Mucosa of descending colon (tissue), 3 donors: ENCODE measurements around the gene RGSL1. TPM values are rescaled to one million over a fixed set of nuclear protein-coding genes. Genes with fewer than 3 reads are reported as not detected.

Experiments
- ATAC-seq: fragments of 200-7000 bp; cut with Tn5 transposase; one replicate; pipeline ENCODE4 v1.9.1; 2020; ENCODE audit warnings: mild to moderate bottlenecking, moderate library complexity
- DNase-seq, 3 donors: peaks; one replicate each; pipeline ENCODE4 v3.0.0-alpha.2; 2020
- H3K36me3 ChIP-seq: fragments of 200-600 bp; one replicate; pipeline ENCODE4 v1.8.0; 2021; ENCODE audit warnings: low read depth, mild to moderate bottlenecking
- H3K4me1 ChIP-seq: fragments of 200-600 bp; one replicate; pipeline ENCODE4 v1.8.0; 2021; ENCODE audit warnings: low read depth, mild to moderate bottlenecking
- H3K4me3 ChIP-seq: fragments of 200-600 bp; one replicate; pipeline ENCODE4 v1.8.0; 2021; ENCODE audit warnings: mild to moderate bottlenecking
- H3K9me3 ChIP-seq: fragments of 200-600 bp; one replicate; pipeline ENCODE4 v1.8.0; 2021; ENCODE audit warnings: mild to moderate bottlenecking
- CTCF ChIP-seq: fragments of 200-600 bp; IDR thresholded peaks from one replicate; pipeline ENCODE4 v1.8.0; 2022; ENCODE audit warnings: antibody characterized with exemption, mild to moderate bottlenecking
- intact Hi-C, 2 donors: fragments of 100-400 bp; cut with DNase I in 1 of 2; cut with micrococcal nuclease in 1 of 2; formaldehyde crosslinking; loops; one replicate each; pipeline versions ENCODE4 v1.11.0 to v1.11.1; 2022; cut with DNase I, micrococcal nuclease
- total RNA-seq, 3 donors: library from RNA; stranded (reverse); fragmentation: NEBNext Ultra II Directional in 2 of 3; extraction: Animal tissue kit (Norgen Biotek cat#: 25700) in 2 of 3; gene quantifications; one replicate each; pipeline versions ENCODE4 v1.2.1 to v1.2.4, GENCODE V29; 2021 to 2023
- donor health status: DM: no; HTN: no; CAD: no; lungs with moderate emphysema.
- donor health status: DM: no; HTN: no; CAD: no.
- donor health status: DM: no; HTN: yes; CAD: no.

Gene RGSL1
- total RNA-seq, 3 donors from 2014 or later = not detected

- peaks cover 10% of the 10 kb centered on the region for H3K4me1 ChIP-seq
- peak; percentile 46 to 58 (median 57) for DNase-seq
- intact Hi-C loops = no loop called here
- no peaks in the 10 kb centered on the region for H3K36me3 ChIP-seq
- no peak for TF ChIP-seq CTCF
- peaks cover 8% of the 10 kb centered on the region for H3K9me3 ChIP-seq
- ATAC-seq = peak; percentile 94
- no peak overlapping the region for H3K4me3 ChIP-seq
Observed at GRCh38 chr1:182408435-182409075, 41.4 kb upstream of the RGSL1 start.

GRCh38 chr1:182410138-182410537, 39.8 kb upstream of the RGSL1 start:
- intact Hi-C loops = no loop called here
- no peak for DNase-seq
- no peak for ATAC-seq
- H3K36me3 ChIP-seq = no peaks in the 10 kb centered on the region
- H3K4me3 ChIP-seq = no peak overlapping the region
- TF ChIP-seq CTCF = no peak
- peaks cover 8% of the 10 kb centered on the region for H3K9me3 ChIP-seq
- H3K4me1 ChIP-seq = peaks cover 10% of the 10 kb centered on the region

- DNase-seq (no peak), ATAC-seq (no peak)
- Histone ChIP-seq H3K9me3 (peaks cover 2% of the 10 kb centered on the region), H3K4me3 (no peak overlapping the region), H3K4me1 (peaks cover 10% of the 10 kb centered on the region), H3K36me3 (no peaks in the 10 kb centered on the region)
- TF ChIP-seq CTCF = no peak
- intact Hi-C loops = no loop called here
Observed at GRCh38 chr1:182410620-182411273, 39.2 kb upstream of the RGSL1 start.

GRCh38 chr1:182413486-182413885, 36.5 kb upstream of the RGSL1 start:
- no peaks in the 10 kb centered on the region for H3K36me3 ChIP-seq
- H3K4me3 ChIP-seq = no peak overlapping the region
- no peaks in the 10 kb centered on the region for H3K9me3 ChIP-seq
- no peak for ATAC-seq
- no peak for DNase-seq
- intact Hi-C loops = no loop called here
- no peak for TF ChIP-seq CTCF
- peaks cover 10% of the 10 kb centered on the region for H3K4me1 ChIP-seq

GRCh38 chr1:182413969-182414368, 36.0 kb upstream of the RGSL1 start:
- intact Hi-C loops = no loop called here

More at GRCh38 chr1:182413969-182414368, 36.0 kb upstream of the RGSL1 start:
- DNase-seq (no peak), ATAC-seq (no peak)
- H3K36me3 ChIP-seq = no peaks in the 10 kb centered on the region
- no peak for TF ChIP-seq CTCF
- H3K4me3 ChIP-seq = no peak overlapping the region
- no peaks in the 10 kb centered on the region for H3K9me3 ChIP-seq
- peaks cover 7% of the 10 kb centered on the region for H3K4me1 ChIP-seq
